HG02610 (cell line): ENCODE measurements around the gene MTUS2.
"Not testable (repeated sequence)": the region's sequence is repeated elsewhere in the genome, so short reads cannot be mapped to it uniquely, and the experiment has no call there.

Experiments used
- ATAC-seq: cut with Tn5 transposase; IDR thresholded peaks from one replicate; pipeline ENCODE4 v1.9.1; 2021; ENCODE audit warnings: mild to moderate bottlenecking, moderate library complexity; ENCODE audit not compliant: unreplicated experiment

MTUS2 gene

DNA sequence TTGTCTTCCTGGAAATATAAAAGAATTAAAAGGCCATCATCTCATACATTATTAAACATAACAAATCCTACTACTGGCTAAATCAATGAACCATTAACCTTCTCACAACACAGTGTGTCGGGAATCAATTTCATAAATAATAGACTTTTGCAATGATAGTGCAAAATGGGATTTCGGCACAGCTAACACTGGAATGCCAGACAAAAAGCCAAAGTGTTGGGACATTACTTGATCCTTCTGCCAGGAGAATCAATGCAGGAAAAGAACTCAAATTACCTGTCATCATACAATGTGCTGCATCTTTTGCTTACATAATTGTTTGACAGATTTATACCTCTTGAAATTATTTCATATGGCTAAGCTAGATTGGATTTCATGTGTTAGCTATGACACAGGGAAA lies 334.3 kb downstream of the MTUS2 start:
- no peak for ATAC-seq

DNA sequence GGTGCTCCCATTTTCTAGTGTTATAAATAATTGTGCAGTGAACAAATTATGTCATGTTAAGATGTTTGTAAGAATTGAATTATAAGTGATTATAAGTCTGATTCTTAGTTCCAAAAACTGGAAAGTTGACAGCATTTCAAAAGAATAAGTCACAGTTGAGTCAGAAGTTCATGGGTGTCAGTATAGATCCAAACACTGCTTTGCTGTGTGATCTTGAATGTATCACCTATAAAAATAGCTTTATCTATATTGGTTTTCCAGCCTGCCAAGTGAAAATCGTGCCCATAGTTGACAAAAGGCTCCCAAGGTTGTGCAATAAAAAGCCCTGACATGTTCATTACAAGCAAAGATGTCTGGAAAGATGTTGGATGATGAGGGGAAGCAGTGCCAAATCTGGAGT lies 336.0 kb downstream of the MTUS2 start:
- no peak for ATAC-seq

DNA sequence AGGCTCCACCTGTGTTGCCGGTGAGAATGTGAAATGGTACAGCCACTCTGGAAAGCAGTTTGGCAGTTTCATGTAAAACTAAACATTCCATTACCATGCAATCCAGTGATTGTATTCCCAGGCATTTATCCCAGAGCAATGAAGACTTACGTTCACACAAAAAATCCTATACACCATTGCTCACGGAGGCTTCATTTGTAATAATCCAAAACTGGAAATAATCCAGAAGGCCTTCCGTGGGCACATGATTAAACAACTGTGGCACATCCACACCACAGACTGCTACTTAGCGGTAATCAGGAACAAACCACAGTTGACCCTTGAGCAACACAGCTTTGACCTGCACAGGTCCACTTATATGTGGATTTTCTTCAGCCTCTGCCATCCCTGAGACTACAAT lies 339.7 kb downstream of the MTUS2 start:
- ATAC-seq, result no peak

DNA sequence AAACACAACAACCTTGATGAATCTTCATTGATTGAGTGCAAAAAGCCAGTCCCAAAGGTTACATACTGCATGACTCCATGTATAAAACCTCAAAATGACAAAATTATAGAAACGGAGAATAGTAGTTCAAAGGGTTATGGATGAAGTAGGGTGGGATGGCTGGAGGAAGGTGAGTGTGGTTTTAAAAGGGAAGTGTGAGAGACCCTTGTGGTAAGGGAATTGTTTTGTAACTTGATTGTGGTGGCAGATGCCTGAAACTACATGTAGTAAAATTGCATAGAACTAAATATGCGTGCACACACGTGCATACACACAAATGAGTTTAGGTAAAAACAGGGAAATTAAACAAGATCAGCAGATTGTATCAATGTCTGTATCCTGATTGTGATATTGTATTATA lies 340.7 kb downstream of the MTUS2 start:
- ATAC-seq, result no peak

DNA sequence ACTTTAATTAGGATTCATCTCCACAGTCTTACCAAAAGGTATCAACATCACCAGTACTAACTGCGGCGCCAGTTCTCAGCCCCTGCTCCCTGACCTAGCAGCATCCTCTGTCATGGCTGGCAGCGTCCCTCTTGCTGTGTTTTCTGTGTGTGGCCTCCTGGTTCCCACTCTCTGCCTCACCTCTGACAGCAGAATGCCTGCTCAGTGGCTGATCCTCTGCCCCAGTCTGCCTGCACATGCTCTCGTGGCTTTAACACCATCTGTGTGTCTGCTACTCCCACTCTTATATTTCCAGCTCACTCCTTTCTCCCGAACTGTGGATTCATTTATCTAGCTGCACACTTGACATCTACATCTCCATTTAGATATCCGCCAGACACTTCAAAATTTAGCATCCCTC lies 341.5 kb downstream of the MTUS2 start:
- ATAC-seq, result no peak

DNA sequence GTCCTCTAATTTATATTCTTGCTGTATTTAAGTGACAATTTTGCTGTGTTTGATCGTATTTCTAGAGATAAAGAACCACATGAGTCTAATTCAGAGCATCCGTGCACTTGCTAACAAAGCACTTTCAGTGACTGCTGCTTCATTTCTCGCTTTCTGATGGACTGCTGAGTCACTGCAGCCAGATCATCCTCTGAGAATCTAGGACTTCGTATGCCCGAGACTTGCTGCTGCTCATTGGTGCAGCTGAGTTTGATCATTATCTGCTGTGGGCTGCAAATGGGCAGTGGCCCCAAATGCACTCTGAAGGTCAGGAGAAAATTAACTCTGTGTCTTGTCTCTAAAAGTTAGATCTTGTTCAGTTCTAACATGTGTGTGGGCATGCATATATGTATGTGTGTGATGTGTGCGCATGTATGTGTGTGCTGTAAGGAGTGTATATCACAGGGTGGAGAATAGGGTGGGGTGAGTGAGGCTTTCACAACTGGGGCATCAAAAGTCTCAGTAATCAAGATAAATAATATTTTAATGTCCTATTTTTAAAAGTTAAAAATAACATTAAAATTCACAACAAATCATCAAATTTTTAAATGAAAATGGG lies 342.6 kb downstream of the MTUS2 start:
- no peak for ATAC-seq

DNA sequence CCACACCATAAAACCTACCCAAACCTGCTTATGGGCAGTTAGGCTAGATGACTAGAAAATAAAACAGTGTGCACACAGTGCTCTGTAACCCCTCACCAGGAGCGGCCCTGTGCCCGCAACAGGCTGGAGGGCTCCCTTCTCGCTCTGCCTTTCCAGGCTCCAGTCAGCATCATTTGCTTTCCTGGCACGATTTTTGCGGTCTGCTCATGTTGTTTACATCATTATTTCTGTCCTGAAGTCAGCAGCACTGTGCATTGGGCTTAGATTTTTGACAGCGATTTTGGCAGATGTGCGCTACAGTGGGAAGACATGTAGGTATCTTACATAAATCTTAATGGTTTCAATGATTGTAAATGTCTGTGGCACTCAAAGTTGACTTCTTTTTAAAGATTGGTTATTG lies 344.0 kb downstream of the MTUS2 start:
- no peak for ATAC-seq

DNA sequence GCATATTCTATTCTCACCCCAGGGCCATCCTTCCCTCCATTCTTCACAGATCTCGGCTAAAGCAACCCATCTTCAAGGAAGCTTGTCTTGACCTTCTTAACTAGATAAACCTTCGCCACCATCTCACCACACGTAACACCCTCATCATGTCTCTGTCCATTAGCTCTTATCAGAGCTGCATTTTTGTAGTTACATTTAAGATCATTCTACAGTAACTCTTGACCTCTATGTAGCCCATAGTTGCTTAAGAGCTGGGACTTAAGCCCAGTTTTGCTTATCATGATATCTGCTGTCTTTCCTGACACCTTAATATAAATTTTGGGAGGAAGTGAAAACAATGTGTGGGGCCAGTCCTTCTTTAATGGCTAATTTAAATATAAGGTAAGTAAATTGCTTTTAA lies 345.1 kb downstream of the MTUS2 start:
- no peak for ATAC-seq

DNA sequence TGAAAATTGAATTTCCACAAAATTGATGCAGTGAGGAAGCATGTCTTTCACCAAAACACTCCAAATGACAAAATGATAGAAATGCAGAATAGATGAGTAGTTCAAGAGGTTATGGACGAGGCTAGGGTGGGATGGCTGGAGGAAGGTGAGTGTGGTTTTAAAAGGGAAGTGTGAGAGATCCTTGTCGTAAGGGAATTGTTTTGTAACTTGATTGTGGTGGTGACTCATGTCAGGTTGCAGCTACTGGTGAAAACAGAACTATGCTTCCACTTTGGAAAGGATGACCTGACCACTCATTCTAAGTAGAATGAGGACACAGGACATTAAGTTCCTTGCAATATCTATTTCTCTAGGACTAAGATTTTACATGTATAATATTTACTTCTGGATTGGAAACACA lies 345.7 kb downstream of the MTUS2 start:
- no peak for ATAC-seq

DNA sequence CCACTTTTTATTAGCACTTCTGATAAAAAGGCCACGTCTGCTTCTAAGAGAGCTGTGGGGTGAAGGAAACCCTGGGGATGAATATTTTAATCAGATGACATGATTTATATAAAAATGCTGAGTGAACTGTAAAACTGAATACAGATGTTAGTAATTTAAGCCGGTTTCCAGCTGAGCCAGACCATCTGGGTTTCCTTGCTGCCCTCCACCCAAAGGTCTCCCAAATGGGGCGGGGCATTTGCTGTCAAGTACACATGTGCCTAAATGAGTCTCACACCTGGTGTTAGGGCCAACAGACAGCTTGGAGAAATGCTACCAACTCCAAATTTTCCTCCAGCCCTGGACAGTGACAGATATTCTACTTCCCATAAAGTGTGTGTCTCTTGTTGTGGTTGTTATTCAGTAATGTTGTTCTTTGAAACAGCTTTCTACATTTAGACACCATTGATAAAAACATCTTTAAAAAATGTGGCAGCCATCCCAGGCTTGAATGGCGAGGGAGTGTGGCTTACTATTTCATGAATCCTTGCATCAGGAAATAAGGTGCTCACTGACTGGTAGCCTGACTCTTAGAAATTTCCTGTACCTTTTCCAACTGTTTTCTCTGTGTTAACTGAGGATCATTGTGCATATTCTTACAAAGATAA lies 350.4 kb downstream of the MTUS2 start:
- ATAC-seq, result no peak

DNA sequence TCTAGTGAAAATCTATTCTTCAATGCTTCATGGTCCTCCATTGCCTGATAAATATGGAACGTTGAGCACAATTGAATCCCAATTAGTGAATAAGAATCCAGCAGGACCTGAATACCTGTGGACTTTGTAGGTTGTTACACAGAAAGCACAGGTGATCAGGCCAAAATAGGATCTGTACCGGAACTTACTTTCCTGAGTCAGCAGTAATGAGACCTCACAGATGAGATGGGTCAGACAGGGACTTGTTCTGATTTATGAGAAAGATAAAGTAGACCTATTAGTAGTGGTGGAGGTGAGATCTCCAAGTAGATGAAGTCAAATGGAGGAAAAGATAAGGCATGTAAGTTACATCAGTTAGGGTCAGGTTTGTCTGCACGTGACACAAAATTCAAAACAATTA lies 351.1 kb downstream of the MTUS2 start:
- no peak for ATAC-seq

DNA sequence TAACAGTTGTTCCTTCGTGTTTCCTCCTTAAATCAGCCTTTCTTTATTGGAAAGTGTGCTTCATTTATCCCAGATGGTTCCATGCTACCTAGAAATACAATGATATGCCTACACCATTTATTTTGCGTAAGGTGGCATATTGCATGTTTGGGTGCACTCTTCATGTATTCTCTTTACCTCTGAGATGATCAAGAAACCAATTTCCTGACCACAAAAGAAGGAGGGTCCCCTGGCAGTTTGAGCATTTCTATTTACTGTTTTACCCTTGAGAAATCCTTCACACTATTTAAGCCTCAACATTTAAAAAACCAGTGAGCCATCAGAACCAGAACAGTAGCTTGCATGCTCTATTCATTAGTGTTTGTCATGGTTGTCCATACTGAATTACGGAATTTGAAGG lies 354.0 kb downstream of the MTUS2 start:
- no peak for ATAC-seq

DNA sequence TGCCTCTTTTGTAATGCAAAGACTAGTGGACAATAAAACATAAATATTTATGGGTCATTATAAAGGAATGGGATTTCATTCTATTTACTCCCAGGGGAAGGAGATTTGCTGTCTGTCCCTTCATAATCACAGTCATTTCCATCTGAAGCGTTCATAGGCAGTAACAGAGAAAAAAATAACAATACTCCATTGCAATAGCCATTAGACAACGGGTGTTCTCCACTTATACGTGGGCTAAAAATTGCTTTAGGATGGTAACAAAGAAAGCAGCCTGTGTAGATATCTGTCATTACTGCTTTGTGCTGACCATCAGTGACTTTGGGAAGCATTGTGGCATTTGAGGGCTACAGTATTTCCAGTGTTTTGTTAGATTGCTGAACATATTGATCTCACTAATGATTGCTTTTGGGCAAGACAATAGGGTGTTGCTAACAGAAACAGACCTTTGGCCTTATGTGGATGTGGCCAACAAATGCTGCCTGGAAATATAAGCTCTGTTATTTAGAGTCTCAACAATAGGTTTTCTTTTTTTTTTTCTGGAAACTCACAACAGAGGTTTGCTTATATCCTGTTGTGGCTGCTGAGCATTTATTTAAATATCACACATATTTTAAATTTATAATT lies 355.2 kb downstream of the MTUS2 start:
- ATAC-seq, result no peak

DNA sequence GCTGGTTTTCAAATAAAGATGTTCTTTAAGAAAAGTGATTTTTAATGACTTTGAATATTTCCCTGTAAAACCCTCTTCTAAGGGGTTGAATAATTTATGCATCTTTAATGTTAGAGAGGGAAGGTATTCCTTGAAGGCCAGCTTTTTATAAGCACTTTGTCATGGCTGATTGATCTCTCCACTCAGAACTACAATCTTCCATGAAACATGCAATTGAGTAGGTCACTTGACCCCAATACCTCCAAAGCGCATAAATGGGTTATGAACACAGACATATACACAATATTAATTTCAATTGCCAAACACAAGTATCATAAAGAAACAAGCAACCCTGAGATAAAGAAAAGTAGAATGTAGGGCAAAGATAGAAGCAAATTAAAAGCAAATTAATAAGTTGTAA lies 359.9 kb downstream of the MTUS2 start:
- ATAC-seq, result no peak

DNA sequence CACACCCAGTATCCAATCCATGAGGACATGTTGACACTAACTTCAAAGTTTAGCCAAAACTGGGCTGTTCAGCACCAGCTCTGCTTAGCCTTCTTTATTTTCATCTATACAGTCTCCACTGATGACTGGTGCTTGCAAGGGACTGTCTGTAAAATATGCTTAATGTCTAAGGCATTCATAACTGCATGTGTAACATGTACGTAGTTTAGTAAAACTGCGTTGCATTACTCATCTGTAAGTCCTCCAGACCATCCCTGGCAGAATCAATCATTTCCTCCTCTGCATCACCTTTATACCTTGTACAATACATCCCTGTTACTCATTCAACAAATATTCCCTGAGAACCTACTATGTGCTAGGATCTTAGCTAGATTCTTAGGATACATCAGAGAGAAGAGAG lies 362.1 kb downstream of the MTUS2 start:
- no peak for ATAC-seq

DNA sequence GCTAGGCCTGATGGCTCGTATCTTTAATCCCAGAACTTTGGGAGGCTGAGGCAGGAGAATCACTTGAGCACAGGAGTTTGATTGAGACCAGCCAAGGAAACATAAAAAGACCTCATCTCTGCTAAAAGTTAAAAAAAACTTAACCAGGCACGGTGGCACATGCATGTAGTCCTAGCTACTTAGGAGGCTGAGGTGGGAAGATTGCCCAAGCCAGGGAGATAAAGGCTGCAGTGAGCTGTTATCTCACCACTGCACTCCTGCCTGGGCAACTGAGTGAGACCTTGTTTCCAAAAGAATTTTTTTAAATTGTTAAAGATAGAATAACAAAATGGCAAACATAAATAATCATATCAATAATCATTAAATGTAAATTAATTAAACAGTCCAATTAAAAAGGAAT lies 365.8 kb downstream of the MTUS2 start:
- ATAC-seq, result no peak

DNA sequence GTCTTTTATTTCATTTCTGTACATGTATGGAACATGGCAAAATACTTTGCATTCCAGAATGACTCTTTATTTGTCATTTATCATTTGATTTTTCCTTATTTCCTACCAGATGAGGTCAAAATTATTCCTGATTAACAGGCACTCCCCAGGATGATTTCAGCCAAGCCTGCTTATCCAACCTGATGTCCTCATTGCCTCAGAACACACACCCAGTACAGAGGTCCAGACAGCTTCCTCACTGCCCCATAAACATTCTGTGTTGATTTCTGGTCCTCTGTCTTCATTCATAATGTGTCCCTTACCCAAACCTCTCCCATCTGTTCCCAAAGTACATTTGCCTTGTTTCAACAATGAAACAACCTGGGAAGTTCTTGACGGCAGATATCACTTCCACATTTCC lies 367.4 kb downstream of the MTUS2 start:
- no peak for ATAC-seq

DNA sequence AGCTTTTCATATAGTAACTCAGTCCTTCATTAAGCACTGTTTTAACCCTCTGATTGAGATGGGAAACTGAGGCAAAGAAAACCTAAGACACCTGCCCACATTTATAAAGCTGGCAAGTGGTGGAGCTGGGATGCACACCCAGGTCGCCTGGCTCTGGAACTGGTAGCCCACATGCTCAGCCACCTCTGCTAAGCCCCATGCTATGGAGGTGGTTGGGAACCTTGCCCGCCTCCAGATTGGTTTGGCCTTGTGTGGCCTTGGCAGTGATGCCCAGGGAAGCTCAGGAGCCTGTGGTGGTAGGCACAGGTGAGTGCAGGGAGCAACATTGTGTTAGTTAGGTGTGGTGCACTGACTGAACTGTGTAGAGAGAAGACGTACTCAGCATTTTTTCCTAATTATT lies 370.2 kb downstream of the MTUS2 start:
- no peak for ATAC-seq

DNA sequence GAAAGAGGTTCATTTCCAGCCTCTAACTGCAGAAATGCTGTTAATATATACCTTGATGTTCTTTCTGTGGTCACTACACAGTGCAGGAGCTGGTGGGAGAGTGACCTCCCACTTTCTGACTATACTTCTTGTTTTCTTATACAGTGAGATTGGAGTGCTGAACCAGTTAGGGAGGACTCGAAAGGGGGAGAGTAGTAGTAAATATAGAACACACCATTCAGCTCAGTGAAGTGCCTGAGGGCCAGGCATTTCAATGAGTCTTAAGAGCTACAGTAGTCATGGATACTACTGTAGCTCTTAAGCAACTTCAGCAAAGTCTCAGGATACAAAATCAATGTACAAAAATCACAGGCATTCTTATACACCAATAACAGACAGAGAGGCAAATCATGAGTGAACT lies 372.9 kb downstream of the MTUS2 start:
- no peak for ATAC-seq

DNA sequence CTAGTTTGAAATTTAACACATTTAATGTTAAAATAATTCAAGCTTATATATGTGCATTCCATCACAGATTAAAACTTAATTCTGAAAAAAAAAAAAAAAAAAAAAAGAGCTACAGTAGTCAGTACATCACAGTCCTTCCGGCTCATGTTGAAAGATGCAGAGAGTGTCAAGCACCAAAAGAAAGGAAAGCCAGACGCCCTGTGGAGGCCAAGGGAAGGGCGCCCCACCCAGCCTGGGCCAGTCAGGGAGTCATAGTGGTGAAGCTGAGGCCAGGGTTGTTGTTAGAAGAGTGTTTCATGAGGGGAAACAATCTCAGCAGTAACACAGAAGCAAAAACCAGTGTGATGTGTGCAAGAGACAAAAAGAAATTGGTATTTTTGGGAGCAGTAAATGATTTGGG lies 375.3 kb downstream of the MTUS2 start:
- no peak for ATAC-seq

DNA sequence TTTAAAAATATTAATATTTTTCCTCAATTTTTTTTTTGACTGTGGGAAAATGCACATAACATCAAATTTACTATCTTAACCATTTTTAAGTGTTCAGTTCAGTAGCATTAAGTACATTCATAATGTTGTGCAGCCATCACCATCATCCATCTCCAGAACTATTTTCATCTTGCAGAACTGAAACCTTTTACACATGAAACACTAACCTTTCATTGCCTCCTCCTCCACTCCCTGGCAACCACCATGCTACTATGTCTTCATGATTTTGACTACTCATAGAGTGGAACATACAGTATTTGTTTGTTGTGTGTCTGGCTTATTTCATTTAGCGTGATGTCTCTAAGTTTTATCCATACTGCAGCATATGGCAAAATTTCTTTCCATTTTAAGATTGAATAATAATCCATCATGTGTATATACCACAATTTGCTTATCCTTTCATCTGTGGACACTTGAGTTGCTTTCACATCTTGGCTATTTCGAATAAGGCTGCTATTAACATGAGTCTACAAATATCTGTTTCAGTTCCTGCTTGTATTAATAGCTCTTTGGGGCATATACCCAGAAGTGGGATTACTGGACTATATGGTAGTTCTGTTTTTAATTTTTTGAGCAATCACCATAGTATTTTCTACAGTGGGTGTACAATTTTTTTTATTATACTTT lies 376.4 kb downstream of the MTUS2 start:
- peak; percentile 97 for ATAC-seq

DNA sequence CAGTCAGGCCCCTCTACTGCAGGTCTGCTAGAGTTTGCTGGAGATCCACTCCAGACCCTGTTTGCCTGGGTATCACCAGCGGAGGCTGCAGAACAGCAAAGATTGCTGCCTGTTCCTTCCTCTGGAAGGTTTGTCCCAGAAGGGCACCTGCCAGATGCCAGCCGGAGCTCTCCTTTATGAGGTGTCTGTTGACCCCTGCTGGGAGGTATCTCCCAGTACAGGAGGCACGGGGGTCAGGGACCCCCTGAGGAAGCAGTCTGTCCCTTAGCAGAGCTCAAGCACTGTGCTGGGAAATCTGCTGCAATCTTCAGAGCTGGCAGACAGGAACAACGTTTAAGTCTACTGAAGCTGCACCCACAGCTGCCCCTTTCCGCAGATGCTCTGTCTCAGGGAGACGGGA lies 382.6 kb downstream of the MTUS2 start:
- ATAC-seq, result not testable (repeated sequence)
